K562 (cell line): ENCODE results near the gene MRPL38. TPM values are rescaled to one million over a fixed set of nuclear protein-coding genes. Genes with fewer than 3 reads are reported as not detected.

Experiments
- CBX5 ChIP-seq: IDR thresholded peaks from 2 replicates; pipeline ENCODE4 v1.6.1; 2014; ENCODE audit warnings: low read depth, borderline replicate concordance
- PHB ChIP-seq: fragments of 250-450 bp; sonication (Bioruptor Pico); IDR thresholded peaks from 2 replicates; pipeline ENCODE4 v1.5.0; 2021
- POLR2AphosphoS5 ChIP-seq: IDR thresholded peaks from 2 replicates; pipeline ENCODE4 v1.6.1; 2011; ENCODE audit warnings: mild to moderate bottlenecking, low read depth, low read length, moderate library complexity; ENCODE audit not compliant: control insufficient read depth, insufficient read depth
- POU5F1 ChIP-seq: fragments of 150-350 bp; IDR thresholded peaks from 2 replicates; pipeline ENCODE4 v1.6.1; 2014; ENCODE audit warnings: borderline replicate concordance, low read length, low read depth, mild to moderate bottlenecking; ENCODE audit not compliant: partially characterized antibody
- RBFOX2 ChIP-seq: fragments of 200-400 bp; formaldehyde crosslinking; IDR thresholded peaks from 2 replicates; pipeline ENCODE4 v1.6.1; 2017; ENCODE audit warnings: low read depth, mild to moderate bottlenecking, low read length, moderate library complexity
- RBM14 ChIP-seq: fragments of 200-400 bp; formaldehyde crosslinking; IDR thresholded peaks from 2 replicates; pipeline ENCODE4 v1.6.1; 2018; ENCODE audit warnings: low read depth, mild to moderate bottlenecking, low read length, moderate library complexity, borderline replicate concordance; ENCODE audit not compliant: insufficient read depth
- SPI1 ChIP-seq: IDR thresholded peaks from 2 replicates; pipeline ENCODE4 v1.6.1; 2011; ENCODE audit warnings: low read depth, low read length, control low read depth, borderline replicate concordance
- TAF7 ChIP-seq: fragments of 450-650 bp; IDR thresholded peaks from 2 replicates; pipeline ENCODE4 v1.6.1; 2016; ENCODE audit warnings: missing genetic modification characterization, missing compliant biosample characterization
- ZBTB11 ChIP-seq, 3 experiments: fragments of 200-800 bp in 1 of 3; fragments of 250-450 bp in 1 of 3; fragments of 450-650 bp in 1 of 3; sonication (Bioruptor Pico) in 1 of 3; sonication (Bioruptor generic) in 1 of 3; formaldehyde crosslinking in 1 of 3; IDR thresholded peaks; 2 replicates each; pipeline versions ENCODE4 v1.6.1 to v1.8.0; 2016 to 2022; ENCODE audit warnings: mild to moderate bottlenecking in 2 of 3, missing genetic modification characterization in 2 of 3, missing compliant biosample characterization in 1 of 3, moderate library complexity in 1 of 3
- ZBTB40 ChIP-seq, 2 experiments: fragments of 450-650 bp in 1 of 2; sonication (generic) in 1 of 2; formaldehyde crosslinking in 1 of 2; IDR thresholded peaks; 2 replicates each; pipeline versions ENCODE4 v1.7.1 to v1.9.0; 2016 to 2022; ENCODE audit warnings: inconsistent platforms in 1 of 2, mild to moderate bottlenecking in 1 of 2, missing genetic modification reagents in 1 of 2
- ZFX ChIP-seq: sonication (generic); formaldehyde crosslinking; IDR thresholded peaks from 2 replicates; pipeline ENCODE4 v1.8.0; 2022; ENCODE audit warnings: mild to moderate bottlenecking, missing genetic modification reagents, moderate library complexity
- ZNF175 ChIP-seq: fragments of 200-800 bp; sonication (Bioruptor generic); IDR thresholded peaks from 2 replicates; pipeline ENCODE4 v1.6.1; 2016; ENCODE audit warnings: low read depth, mild to moderate bottlenecking, missing genetic modification characterization, missing compliant biosample characterization
- ZNF316 ChIP-seq: fragments of 450-650 bp; IDR thresholded peaks from 2 replicates; pipeline ENCODE4 v1.6.1; 2016
- polyA plus RNA-seq, 8 experiments: library from polyadenylated mRNA; depleted of rRNA in 4 of 8; stranded (reverse) in 5 of 8; unstranded in 3 of 8; fragments of >200 nt; fragmentation: Nextera tagmentation in 2 of 8; fragmentation: Illumina TruSeq in 1 of 8; extraction: Ambion mirVana in 2 of 8; extraction: Trizol in 1 of 8; gene quantifications; 2 replicates each; pipeline versions ENCODE4 v1.2.1 to v1.2.3, GENCODE V29; 2011 to 2014; ENCODE audit warnings: inconsistent platforms in 1 of 8, missing spikeins in 1 of 8
- total RNA-seq, 7 experiments: library from RNA; depleted of rRNA in 6 of 7; stranded (reverse); fragments of >200 nt in 6 of 7; fragmentation: Illumina TruSeq in 2 of 7; extraction: Trizol in 2 of 7; gene quantifications; 2 replicates each; pipeline versions ENCODE4 v1.2.1 to v1.2.3, GENCODE V29; 2011 to 2021; ENCODE audit warnings: low replicate concordance in 1 of 7

MRPL38 gene
- total and polyA plus RNA-seq, 9 of the 15 experiments (the other 6 are each of a cell fraction or from before 2014, with no cell fraction given): 4.5 to 154 (median 48.5) TPM

DNA sequence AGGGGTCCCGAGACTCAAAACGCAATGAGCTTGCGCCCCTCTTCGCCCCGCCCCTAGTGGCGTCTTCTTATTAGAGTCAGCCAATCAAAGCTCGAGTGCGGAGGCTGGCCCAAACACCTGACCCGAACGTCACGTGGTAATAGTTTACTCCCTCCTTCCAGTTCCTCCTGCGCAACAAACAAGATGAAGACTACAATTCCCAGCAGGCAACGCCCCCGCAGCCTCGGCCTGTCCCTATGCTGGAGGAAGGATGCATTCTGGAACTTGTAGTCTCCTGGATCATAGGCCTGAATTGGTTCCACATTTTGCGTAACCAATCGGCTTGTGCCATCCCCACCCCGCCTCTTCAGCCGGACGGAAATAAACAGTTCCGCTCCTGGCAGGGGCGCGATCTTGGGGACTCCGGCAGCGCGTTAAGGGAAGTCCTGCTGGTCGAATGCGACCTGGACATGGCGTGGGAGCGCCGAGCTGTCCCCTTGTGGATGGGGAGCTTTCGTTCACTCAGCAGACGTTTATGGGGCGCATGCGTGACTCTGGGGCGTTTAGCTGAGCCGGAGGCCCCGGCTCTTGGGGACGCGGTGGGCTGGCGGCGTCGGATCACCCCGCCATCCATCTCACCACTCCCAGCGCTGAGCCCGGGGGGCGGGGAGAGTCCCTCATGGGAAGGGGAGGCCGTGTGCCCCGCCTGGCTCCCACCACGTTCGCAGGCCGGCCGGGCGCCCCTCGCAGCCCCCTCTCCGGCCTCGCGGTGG lies 49.2 kb downstream of the MRPL38 start, which contains the start of gene WBP2 (continued):
- TF ChIP-seq ZBTB40 (IDR thresholded peaks at IDR 0.05) (peak; percentile 77), ZBTB40 (CRISPR knock-in tag; IDR thresholded peaks at IDR 0.05) (no peak), PHB (CRISPR knock-in tag) (peak; percentile 91), SPI1 (peak; percentile 64), ZFX (peak; percentile 88), RBM14 (0 out of 2 replicates have a peak, but pooled peaks have one; percentile 89), POU5F1 (no peak), ZBTB11 (CRISPR knock-in tag; IDR thresholded peaks at IDR 0.05) (peak in 1 of 3 experiments; percentile 93; a peak in 2 of 6 replicates), ZNF316 (no peak), ZNF175 (CRISPR knock-in tag) (no peak; the same call in 1 of the 2 replicates), TAF7 (tag) (peak; percentile 60; the same call in 1 of the 2 replicates), RBFOX2 (peak; percentile 99), CBX5 (no peak), POLR2AphosphoS5 (peak; percentile 91)
